Stimulated activated CD4-positive, alpha-beta T cell treated with anti-CD3 and anti-CD28 coated beads, Interleukin-15, amount 100 ng/mL, for 24 hours (primary cell): ENCODE measurements around the gene MOAP1.
"Not testable (repeated sequence)": the region's sequence is repeated elsewhere in the genome, so short reads cannot be mapped to it uniquely, and the experiment has no call there.

Experiments used
- DNase-seq: peaks from one replicate; pipeline ENCODE4 v3.0.0-alpha.2; 2020

Gene MOAP1

GRCh38 chr14:93183596-93184317 is 940 bp downstream of the MOAP1 start:
- DNase-seq, result no peak

DNA sequence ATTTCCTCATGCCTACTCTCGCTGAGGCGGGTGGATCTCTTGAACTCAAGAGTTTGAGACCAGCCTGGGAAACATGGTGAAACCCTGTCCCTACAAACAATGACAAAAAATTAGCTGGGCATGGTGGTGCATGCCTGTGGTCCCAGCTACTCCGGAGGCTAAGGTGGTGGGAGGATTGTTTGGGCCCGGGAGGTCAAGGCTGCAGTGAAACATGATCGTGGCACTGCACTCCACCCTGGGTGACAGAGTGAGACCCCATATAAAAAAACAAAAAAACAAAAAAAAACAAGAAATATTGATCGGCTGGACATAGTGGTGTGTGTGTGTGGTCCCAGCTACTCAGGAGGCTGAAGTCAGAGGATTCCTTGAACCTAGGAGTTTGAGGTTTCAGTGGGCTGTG is 9.2 kb downstream of the MOAP1 start:
- DNase-seq, result no peak

GRCh38 chr14:93174731-93175130 is 10.0 kb downstream of the MOAP1 start:
- not testable (repeated sequence) for DNase-seq

- DNase-seq, result no peak
These were observed 10.7 kb downstream of the MOAP1 start for GRCh38 chr14:93173943-93174395.

DNA sequence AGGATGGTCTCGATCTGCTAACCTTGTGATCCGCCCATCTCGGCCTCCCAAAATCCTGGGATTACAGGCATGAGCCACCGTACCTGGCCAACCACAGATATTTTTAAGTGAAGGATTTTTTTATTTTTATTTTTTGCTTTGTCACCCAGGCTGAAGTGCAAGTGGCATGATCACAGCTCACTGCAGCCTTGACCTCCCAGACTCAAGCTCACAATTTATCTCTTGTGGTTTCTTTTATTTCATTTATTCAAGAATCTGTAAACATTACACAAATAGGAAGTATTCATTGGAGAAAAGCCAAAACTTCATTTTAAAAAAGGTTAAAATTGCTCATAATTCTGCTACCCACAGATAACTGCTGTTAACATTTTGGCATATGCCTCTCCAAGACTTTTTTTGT is 13.3 kb downstream of the MOAP1 start:
- DNase-seq, result no peak

GRCh38 chr14:93170141-93170540 is 14.6 kb downstream of the MOAP1 start:
- DNase-seq, result not testable (repeated sequence)

- not testable (repeated sequence) for DNase-seq
These were observed 15.1 kb downstream of the MOAP1 start for GRCh38 chr14:93169619-93170018.

DNA sequence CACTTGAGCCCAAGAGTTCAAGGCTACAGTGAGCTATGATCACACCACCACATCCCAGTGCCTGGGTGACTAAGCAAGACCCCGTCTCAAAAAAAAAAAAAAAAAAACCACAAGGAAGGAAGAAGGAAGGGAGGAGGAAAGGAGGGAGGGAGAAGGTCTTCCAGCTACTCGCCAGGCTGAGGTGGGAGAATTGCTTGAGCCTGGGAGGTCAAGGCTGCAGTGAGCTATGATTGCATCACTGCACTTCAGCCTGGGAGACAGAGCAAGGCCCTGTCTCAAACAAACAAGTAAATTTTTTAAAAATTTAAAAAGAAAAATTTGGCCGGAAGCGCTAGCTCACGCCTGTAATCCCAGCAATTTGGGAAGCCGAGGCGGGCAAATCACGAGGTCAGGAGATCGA is 16.1 kb downstream of the MOAP1 start:
- DNase-seq, result not testable (repeated sequence)

GRCh38 chr14:93165271-93166265 is 19.1 kb downstream of the MOAP1 start:
- not testable (repeated sequence) for DNase-seq

GRCh38 chr14:93163564-93163963 is 21.1 kb downstream of the MOAP1 start:
- DNase-seq, result no peak

DNA sequence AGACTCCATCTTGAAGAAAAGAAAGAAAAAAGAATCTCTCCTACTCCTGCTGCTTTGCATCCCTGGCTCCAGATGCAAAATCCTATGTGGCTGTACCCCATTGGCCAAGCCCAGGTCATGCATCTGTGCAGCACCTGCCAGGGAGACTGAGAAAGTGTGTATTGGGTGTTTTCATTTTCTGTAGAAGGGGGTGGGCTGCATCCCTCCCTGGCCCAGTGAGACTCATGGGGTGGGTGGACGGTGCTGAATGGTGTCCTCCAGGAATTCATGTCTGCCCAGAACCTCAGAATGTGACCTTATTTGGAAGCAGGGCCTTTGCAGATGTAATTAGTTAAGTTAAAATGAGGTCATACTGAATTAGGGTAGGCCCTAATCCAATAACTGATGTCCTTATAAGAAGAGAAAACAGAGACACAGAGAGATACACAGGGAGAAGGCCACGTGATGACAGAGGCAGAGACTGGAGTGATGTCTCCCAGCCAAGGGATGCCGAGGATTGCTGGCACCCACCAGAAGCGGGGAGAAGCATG is 23.2 kb downstream of the MOAP1 start:
- no peak for DNase-seq

DNA sequence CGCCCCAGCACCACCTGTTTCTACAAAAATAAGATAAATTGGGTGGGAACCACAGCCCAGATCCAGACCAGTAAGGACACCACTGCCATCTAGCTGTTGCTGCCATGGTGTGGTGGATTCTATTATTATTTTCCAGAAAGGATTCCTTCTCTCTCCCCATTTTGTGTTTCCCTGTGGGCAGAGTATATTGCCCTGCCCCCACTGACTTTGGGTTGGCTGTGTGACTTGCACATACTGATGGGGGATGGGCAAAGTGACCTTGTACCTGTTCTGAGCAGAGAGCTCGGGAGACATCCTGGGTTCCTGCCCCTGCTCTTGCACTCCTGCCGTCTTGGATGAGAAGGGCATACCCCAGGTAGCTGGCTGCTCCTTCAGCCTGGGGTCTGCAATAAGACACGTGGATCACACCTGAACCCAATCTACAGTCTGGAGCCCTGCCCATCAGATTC is 24.3 kb downstream of the MOAP1 start:
- DNase-seq, result peak; percentile 14

DNA sequence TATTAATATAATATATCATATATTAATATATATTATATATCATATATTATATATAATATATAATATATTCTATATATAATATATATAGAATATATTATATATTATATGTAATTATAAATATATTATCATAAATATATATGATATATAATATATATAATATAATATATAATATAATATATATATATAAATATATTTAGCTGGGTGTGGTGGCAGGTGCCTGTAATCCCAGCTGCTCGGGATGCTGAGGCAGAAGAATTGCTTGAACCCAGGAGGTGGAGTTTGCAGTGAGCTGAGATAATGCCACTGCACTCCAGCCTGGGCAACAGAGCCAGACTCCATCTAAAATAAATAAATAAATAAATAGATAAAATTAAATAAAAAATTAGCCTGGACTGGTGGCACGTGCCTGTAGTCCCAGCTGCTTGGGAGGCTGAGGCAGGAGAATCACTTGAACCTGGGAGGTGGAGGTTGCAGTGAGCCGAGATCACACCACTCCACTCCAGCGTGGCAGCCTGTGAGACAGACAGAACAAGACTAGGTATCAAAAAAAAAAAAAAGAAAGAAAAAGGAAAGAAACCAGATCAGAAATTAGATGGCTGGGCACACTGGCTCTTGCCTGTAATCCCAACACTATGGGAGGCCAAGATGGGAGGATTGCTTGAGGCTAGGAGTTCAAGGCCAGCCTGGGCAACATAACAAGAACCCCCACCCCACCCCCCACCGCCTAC is 24.9 kb downstream of the MOAP1 start:
- DNase-seq, result peak; percentile 11

DNA sequence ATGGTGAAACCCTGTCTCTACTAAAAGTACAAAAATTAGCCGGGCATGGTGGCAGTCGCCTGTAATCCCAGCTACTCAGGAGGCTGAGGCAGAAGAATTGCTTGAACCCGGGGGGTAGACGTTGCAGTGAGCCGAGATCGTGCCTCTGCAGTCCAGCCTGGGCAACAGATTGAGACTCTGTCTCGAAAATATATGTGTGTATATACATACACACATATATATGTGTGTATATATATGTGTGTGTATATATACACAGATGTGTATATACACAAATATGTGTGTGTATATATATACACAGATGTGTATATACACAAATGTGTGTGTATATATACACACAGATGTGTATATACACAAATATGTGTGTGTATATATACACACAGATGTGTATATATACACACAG is 26.3 kb downstream of the MOAP1 start:
- DNase-seq, result not testable (repeated sequence)

DNA sequence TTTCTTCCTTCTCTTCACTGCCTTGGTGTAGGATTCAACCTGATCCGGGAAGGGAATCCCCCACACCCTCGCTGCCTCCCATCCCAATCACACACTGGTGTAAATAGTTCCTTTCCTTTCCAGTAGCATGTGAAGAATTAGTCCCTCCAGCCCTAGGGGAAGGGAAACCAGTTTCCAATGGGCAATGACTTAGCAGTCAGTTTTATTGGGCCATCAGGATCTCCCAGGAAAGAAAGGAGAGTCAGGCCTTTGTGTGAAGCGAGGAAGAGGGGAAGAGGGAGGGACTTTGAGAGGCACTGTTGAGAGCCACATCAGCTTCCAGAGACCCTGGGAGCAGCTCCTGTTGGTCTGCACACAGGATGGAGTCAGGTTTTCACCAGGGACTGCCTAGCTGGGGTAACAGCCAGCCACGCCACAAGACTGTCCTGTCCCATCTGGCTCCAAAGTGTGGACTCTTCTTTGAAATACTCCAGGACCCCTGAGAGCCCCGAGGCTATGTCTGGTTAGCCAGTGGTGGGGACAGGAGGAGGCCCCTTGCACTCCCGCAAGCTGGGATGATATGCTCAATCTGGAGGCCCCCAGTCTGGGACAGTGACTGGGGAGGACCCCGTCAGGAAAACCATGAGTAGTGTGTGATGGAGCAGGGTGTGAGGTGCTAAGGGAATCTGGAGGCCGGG is 27.9 kb downstream of the MOAP1 start:
- no peak for DNase-seq

DNA sequence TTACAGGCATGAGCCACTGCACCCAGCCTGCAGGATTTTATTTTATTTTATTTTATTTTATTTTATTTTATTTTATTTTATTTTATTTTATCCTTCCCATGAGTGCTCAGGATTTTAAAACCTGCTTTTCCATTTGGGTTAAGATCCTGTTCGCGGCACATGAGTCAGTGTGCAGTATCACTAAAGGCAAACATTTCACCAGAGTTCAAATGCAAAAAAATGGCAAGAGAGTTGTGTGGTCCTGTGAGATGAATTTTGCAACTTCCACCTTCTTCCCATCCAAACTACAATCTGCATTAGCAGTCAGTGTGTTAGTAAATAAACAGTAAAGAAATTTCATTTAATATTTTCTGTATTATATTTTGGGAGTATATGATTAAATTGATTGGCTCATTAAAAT is 29.0 kb downstream of the MOAP1 start:
- DNase-seq, result no peak

GRCh38 chr14:93153121-93153520 is 31.6 kb downstream of the MOAP1 start:
- DNase-seq, result no peak

DNA sequence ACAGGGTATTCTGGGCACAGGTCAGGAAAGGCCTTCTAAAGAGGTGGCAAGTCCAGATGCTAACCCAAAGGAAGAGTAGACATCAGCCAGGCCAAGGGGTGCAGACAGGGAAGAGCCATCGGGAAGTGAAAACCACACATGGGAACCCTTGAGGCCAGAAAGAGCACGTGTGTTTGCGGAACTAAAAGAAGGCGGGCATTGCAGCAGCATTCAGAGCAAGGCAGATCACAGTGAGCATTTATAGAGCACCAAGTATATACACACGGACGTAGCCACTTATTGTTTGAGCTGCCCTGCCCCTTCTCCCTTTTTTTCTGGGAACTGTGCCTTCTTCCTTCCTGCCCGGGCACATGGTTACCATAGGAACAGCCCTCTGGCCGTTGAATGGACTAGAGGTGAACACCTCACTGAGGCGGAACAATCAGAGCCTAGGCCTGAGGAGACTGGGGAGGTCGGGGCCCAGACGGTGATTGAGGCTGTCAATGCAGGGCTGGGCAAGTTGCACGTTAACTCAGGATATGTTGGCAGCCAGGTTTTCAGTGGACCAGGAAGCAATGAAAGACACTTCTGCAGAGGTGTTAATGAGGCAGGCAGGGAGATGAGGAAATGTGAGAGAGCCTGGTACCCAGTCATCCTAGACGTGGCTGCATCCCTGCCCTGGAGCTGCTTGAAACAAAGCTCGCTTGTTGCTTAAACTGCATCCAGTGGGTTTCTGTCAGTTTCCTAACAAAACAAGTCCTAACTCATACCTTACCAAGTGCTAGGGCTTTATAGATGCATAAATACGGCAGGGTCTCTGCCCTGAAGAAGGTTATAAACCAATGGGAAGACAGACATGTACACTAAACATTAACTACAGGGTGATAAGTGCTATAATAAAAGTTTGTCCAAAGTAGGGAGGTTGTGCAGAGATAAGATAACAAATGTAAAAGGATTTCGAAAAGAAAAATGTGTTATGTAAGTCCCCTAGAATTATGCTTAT is 34.2 kb downstream of the MOAP1 start:
- no peak for DNase-seq

- DNase-seq, result no peak
These were observed 35.7 kb downstream of the MOAP1 start for GRCh38 chr14:93148979-93149378.

DNA sequence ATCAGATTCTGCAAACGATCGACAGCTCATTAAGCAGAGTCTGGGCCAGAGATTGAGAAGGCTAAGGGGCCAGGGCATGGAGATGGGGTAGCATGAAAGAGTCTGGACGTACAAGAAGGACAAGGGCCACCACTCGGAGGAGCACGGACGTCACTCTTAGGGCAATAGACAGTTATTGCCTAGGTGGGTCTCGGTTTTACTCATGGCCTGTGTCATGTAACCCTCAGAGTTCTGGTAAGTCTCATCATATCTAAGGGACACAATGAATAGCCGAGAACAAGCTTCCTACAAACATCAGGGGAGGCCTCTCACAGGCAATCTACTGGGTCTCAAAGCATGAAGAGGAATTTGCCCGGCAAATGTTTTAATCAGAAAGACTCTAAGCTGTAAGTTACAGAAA is 38.6 kb downstream of the MOAP1 start:
- no peak for DNase-seq
